ENCODE measurements around the gene PAOX. TPM values are rescaled to one million over a fixed set of nuclear protein-coding genes. Genes with fewer than 3 reads are reported as not detected.

The PAOX gene
- total and polyA plus RNA-seq, 2 of the 13 experiments (the other 11 are each of a cell fraction or from before 2014, with no cell fraction given) = 0.49 to 0.77 TPM

DNA sequence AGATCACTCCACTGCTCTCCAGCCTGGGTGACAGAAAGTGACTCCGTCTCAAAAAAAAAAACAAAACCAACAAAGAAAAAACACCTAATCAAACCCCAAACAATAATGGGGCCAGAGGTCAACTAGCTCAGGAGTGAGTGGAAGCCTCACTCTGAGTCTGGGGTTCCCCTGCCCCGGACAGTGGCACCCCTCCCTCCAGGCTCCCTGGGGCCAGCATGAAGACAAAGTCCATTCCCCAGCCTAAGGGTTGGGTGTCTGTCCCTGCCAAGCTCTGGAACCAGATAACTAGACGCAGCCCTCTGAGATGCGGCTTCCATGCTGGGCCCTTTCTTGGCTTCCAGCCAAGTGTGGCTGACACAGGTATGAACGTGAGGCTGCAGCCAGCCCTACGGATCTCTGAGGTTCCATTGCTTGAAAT lies 19.5 kb upstream of the PAOX start (continued):
- TF ChIP-seq AGO1 (IDR thresholded peaks at IDR 0.05; ENCODE audit: low read depth, low read length, poor library complexity, severe bottlenecking) = no peak
- no peak for TF ChIP-seq ZFP36L1 (CRISPR knock-in tag; IDR thresholded peaks at IDR 0.05)
- TF ChIP-seq ZNF17 (CRISPR knock-in tag; IDR thresholded peaks at IDR 0.05) = no peak
- no peak for TF ChIP-seq IKZF1 (IDR thresholded peaks at IDR 0.05)
- no peak for TF ChIP-seq SP1 (IDR thresholded peaks at IDR 0.05)
- peak; percentile 7; the same call in 1 of the 2 replicates for TF ChIP-seq SP1 (CRISPR knock-in tag; IDR thresholded peaks at IDR 0.05)
- no peak for TF ChIP-seq ZFP62 (CRISPR knock-in tag; IDR thresholded peaks at IDR 0.05)
- 0 out of 2 replicates have a peak, but pooled peaks have one; percentile 23 for TF ChIP-seq KDM3A (CRISPR knock-in tag; IDR thresholded peaks at IDR 0.05; ENCODE audit: low read depth)
- no peak for TF ChIP-seq ZNF24 (IDR thresholded peaks at IDR 0.05)
- TF ChIP-seq ZSCAN12 (CRISPR knock-in tag; IDR thresholded peaks at IDR 0.05) = no peak
- TF ChIP-seq ZNF484 (CRISPR knock-in tag; IDR thresholded peaks at IDR 0.05; ENCODE audit: borderline replicate concordance, low read depth) = no peak
- no peak for TF ChIP-seq ZNF292 (CRISPR knock-in tag; IDR thresholded peaks at IDR 0.05; ENCODE audit: borderline replicate concordance, low read depth)
- TF ChIP-seq TP53 (CRISPR knock-in tag; conservative IDR thresholded peaks at IDR 0.05) = 0 out of 2 replicates have a peak, but pooled peaks have one; percentile 12
- TF ChIP-seq LCORL (IDR thresholded peaks at IDR 0.05) = peak; percentile 76; the same call in 1 of the 2 replicates
- TF ChIP-seq LCORL (CRISPR knock-in tag; IDR thresholded peaks at IDR 0.05) = peak; percentile 89
- TF ChIP-seq ZMYM2 (CRISPR knock-in tag; IDR thresholded peaks at IDR 0.05) = peak; percentile 4; the same call in 1 of the 2 replicates
- TF ChIP-seq HNF4G (IDR thresholded peaks at IDR 0.05; ENCODE audit: borderline replicate concordance, low read depth, low read length) = peak; percentile 77
- no peak for TF ChIP-seq HNF4G (CRISPR knock-in tag; IDR thresholded peaks at IDR 0.05; ENCODE audit: borderline replicate concordance, low read depth)
- 0 out of 2 replicates have a peak, but pooled peaks have one; percentile 10 for TF ChIP-seq KLF12 (CRISPR knock-in tag; IDR thresholded peaks at IDR 0.05; ENCODE audit: borderline replicate concordance)
- TF ChIP-seq ZNF510 (CRISPR knock-in tag; IDR thresholded peaks at IDR 0.05; ENCODE audit: low read depth) = no peak
- no peak for TF ChIP-seq ZIK1 (CRISPR knock-in tag; IDR thresholded peaks at IDR 0.05; ENCODE audit: borderline replicate concordance, low read depth)
- TF ChIP-seq, protein P1, sequence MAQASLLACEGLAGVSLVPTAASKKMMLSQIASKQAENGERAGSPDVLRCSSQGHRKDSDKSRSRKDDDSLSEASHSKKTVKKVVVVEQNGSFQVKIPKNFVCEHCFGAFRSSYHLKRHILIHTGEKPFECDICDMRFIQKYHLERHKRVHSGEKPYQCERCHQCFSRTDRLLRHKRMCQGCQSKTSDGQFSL (CRISPR knock-in tag; IDR thresholded peaks at IDR 0.05) = no peak
- TF ChIP-seq RXRA (CRISPR knock-in tag; IDR thresholded peaks at IDR 0.05) = peak; percentile 70
- TF ChIP-seq ZNF441 (CRISPR knock-in tag; IDR thresholded peaks at IDR 0.05; ENCODE audit: borderline replicate concordance) = peak; percentile 85; the same call in 1 of the 2 replicates
- TF ChIP-seq, protein P2, sequence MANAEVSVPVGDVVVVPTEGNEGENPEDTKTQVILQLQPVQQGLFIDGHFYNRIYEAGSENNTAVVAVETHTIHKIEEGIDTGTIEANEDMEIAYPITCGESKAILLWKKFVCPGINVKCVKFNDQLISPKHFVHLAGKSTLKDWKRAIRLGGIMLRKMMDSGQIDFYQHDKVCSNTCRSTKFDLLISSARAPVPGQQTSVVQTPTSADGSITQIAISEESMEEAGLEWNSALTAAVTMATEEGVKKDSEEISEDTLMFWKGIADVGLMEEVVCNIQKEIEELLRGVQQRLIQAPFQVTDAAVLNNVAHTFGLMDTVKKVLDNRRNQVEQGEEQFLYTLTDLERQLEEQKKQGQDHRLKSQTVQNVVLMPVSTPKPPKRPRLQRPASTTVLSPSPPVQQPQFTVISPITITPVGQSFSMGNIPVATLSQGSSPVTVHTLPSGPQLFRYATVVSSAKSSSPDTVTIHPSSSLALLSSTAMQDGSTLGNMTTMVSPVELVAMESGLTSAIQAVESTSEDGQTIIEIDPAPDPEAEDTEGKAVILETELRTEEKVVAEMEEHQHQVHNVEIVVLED (CRISPR knock-in tag; IDR thresholded peaks at IDR 0.05; ENCODE audit: borderline replicate concordance) = no peak
- no peak for TF ChIP-seq KLF9 (CRISPR knock-in tag; IDR thresholded peaks at IDR 0.05; ENCODE audit: low read depth)
- no peak for TF ChIP-seq ARID2 (CRISPR knock-in tag; IDR thresholded peaks at IDR 0.05; ENCODE audit: borderline replicate concordance)
- 0 out of 2 replicates have a peak, but pooled peaks have one; percentile 24 for TF ChIP-seq BHLHE40 (IDR thresholded peaks at IDR 0.05; ENCODE audit: low read length)
- TF ChIP-seq ZNF7 (CRISPR knock-in tag; IDR thresholded peaks at IDR 0.05) = no peak
- TF ChIP-seq, protein P3, sequence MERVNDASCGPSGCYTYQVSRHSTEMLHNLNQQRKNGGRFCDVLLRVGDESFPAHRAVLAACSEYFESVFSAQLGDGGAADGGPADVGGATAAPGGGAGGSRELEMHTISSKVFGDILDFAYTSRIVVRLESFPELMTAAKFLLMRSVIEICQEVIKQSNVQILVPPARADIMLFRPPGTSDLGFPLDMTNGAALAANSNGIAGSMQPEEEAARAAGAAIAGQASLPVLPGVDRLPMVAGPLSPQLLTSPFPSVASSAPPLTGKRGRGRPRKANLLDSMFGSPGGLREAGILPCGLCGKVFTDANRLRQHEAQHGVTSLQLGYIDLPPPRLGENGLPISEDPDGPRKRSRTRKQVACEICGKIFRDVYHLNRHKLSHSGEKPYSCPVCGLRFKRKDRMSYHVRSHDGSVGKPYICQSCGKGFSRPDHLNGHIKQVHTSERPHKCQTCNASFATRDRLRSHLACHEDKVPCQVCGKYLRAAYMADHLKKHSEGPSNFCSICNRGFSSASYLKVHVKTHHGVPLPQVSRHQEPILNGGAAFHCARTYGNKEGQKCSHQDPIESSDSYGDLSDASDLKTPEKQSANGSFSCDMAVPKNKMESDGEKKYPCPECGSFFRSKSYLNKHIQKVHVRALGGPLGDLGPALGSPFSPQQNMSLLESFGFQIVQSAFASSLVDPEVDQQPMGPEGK (CRISPR knock-in tag; IDR thresholded peaks at IDR 0.05) = peak; percentile 81
- TF ChIP-seq CHCHD3 (CRISPR knock-in tag; IDR thresholded peaks at IDR 0.05) = no peak
- peak; percentile 86 for TF ChIP-seq HNF4A (CRISPR knock-in tag; IDR thresholded peaks at IDR 0.05)

Measured in HepG2 (cell line).